HG03354 (cell line): ENCODE data around the gene ZG16.
A peak's percentile ranks its signal among the peaks of the same experiment; 100 is the strongest.
"Not testable (repeated sequence)": the region's sequence is repeated elsewhere in the genome, so short reads cannot be mapped to it uniquely, and the experiment has no call there.

Source experiments
- ATAC-seq: cut with Tn5 transposase; IDR thresholded peaks from one replicate; pipeline ENCODE4 v1.9.1; 2021; ENCODE audit warnings: mild to moderate bottlenecking; ENCODE audit not compliant: unreplicated experiment, poor library complexity, severe bottlenecking

The ZG16 gene

DNA sequence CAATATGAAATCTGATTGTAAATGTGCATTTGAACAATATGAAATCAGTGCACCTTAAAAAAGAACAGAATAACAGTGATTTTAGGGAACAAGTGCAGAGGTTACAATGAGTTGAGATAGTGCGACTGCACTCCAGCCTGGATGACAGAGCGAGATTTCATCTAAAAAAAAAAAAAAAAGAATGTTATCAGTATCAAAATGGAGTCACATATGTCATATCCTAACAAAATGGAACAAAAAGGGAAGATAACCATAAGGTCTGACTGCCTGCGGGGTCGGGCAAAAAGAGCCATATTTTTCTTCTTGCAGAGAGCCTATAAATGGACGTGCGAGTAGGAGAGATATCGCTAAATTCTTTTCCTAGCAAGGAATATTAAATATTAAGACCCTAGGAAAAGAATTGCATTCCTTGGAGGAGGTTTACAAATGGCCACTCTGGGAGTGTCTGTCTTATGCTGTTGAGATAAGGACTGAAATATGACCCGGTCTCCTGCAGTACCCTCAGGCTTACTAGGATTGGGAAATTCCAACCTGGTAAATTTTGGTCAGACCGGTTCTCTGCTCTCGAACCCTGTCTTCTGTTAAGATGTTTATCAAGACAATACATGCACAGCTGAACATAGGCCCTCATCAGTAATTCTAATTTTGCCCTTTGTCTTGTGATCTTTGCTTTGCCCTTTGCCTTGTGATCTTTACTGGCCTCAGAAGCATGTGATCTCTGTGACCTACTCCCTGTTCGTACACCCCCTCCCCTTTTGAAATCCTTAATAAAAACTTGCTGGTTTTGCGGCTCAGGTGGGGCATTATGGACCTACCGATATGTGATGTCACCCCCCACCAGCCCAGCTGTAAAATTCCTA lies 5.3 kb downstream of the ZG16 start:
- not testable (repeated sequence) for ATAC-seq

DNA sequence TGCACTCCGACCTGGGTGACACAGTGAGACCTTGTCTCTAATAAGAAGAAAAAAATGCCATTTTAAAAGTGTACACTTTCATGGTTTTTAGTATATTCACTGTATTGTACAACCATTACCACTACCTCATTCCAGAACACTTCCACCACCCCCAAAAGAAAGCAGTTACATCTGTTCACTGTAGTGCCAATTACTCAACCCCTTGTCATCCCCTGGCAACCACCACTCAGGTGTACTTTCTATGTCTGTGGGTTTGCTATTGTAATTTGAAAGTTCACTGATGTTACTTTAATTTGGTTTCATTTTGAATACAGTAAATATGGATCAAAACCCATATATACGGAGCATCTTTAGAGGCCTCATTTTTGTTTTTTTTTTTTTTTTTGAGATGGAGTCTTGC lies 6.1 kb downstream of the ZG16 start:
- ATAC-seq: no peak

DNA sequence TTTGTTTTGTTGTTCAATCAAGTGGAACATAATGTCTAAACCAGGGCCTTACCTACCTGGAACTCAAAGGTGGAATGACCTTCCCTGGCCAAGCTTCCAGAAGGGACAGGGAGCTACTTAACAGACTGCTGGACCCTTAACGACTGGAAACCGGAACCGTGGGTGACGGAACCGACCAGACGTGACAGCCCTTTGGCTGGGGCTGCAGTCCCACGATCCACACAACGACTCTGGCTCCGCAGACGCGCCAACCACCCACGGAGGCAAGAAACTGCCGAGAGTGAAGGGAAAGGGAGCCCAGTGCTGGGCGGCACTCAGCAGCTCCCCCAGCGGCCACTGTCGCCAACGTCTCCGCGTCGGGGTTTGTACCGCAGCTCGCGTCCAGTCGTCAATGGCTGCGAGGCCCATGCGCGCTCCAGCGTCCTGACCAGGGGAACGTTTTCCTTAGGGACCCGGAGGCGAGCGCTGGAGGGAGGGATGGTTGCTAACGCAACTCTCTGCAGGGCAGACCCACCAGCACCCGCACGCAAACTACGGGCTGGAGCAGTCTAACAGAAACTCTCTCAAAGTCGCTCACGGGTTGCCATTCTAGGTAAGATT lies 6.9 kb downstream of the ZG16 start:
- ATAC-seq: no peak

- ATAC-seq: not testable (repeated sequence)
These were observed 9.1 kb downstream of the ZG16 start for GRCh38 chr16:29787155-29787554.

DNA sequence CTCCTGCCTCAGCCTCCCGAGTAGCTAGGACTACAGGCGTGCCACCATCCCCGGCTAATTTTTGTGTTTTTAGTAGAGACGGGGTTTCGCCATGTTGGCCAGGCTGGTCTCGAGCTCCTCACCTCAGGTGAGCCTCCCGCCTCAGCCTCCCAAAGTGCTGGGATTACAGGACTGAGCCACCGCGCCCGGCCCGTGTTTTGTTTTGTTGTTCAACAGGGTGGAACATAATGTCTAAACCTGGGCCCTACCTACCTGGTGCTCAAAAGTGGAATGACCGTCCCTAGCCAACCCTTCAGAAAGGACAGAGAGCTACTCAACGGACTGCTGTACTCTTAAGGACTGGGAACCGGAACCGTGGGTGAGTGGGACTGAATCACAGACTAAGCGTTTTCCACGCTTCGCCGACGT lies 11.7 kb downstream of the ZG16 start:
- no peak for ATAC-seq

DNA sequence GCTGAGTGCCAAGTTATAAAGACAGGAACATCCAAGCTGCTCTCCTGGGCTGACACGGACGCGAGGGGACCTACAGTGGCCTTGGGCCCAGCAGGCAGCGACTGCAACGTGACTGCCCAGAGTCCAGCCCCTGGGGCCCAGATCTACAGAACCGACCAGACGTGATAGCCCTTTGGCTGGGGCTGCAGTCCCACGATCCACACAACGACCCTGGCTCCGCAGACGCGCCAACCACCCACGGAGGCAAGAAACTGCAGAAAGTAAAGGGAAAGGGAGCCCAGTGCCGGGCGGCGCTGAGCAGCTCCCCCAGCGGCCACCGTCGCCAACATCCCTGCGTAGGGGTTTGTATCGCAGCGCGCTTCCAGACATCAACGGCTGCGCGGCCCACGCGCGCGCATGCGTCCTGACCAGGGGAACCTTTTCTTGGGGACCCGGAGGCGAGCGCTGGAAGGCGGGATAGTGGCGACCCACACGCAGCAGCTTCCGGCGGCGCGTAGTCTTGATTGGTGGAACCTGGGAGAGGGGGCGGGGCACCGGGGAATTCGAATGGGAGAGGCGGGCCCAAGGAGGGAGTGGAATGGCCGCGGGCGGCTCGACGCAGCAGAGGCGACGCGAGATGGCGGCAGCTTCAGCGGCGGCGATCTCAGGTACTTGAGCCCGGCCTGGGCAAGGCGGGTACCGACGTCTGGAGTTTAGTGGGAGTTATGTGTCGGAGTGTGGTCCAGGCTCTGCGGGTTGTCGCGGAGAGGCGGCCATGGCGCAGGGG lies 12.3 kb downstream of the ZG16 start, which contains the start of gene KIF22:
Gene KIF22, plus strand, starts transcription at position 569 of the 766 bp plus-strand sequence. Its CDS starts 9 bp downstream, at position 578.
- peak; percentile 93 for ATAC-seq

- peak; percentile 10 for ATAC-seq
These were observed 13.1 kb downstream of the ZG16 start for GRCh38 chr16:29790949-29791844.

- ATAC-seq: no peak
These were observed 14.1 kb downstream of the ZG16 start for GRCh38 chr16:29791845-29792807.

DNA sequence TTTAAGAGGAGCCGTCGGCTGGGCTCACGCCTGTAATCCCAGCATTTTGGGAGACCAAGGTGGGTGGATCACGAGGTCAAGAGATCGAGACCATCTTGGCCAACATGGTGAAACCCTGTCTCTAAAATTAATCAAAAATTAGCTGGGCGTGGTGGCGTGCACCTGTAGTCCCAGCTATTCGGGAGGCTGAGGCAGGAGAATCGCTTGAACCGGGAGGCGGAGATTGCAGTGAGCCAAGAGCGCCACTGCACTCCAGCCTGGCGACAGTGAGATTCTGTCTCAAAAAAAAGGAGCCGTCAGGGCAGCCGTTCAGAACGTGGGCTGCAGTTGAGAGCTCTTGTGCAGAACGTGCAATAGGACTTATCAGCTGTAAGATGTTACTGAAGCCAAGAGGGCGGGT lies 15.1 kb downstream of the ZG16 start:
- not testable (repeated sequence) for ATAC-seq

GRCh38 chr16:29794231-29794710 lies 16.2 kb downstream of the ZG16 start:
- ATAC-seq: no peak

DNA sequence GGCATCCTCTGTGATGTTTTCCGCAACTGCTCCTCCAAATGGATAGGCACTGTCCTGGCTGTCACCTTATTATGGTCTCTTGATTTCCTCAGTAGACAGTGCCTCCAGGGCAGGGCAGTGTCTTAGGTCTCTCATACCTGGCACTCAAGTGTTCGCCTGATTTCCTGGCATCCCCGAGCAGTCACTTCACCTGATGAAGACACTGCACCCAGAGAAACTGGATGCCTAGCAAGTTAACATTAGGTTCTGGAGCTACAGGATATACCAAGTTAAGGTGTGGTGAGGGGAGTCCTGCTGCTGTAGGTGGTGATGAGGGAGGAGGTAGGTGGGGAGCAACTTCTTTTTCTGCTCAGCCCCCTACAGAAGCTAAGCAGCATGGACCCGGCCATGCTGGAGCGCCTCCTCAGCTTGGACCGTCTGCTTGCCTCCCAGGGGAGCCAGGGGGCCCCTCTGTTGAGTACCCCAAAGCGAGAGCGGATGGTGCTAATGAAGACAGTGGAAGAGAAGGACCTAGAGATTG lies 24.4 kb downstream of the ZG16 start:
- ATAC-seq: no peak

DNA sequence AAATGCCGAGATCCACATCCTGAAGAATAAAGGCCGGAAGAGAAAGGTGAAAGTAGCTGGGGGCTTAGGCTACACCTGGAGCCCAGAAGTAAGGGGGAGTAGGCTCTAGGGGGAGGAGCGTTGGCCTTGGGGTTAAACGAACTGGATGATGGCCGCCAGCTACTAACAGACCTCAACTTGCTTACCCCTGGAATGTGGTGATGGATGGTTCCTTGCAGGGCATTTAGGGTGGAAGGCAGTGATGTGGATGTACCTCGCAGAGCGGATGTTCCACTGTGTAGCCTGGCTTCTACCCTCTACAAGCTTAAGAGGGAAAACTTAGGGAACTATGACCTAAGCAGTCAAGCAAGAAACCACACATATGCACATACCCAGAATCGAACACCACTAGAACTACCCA lies 26.0 kb downstream of the ZG16 start:
- ATAC-seq: no peak

DNA sequence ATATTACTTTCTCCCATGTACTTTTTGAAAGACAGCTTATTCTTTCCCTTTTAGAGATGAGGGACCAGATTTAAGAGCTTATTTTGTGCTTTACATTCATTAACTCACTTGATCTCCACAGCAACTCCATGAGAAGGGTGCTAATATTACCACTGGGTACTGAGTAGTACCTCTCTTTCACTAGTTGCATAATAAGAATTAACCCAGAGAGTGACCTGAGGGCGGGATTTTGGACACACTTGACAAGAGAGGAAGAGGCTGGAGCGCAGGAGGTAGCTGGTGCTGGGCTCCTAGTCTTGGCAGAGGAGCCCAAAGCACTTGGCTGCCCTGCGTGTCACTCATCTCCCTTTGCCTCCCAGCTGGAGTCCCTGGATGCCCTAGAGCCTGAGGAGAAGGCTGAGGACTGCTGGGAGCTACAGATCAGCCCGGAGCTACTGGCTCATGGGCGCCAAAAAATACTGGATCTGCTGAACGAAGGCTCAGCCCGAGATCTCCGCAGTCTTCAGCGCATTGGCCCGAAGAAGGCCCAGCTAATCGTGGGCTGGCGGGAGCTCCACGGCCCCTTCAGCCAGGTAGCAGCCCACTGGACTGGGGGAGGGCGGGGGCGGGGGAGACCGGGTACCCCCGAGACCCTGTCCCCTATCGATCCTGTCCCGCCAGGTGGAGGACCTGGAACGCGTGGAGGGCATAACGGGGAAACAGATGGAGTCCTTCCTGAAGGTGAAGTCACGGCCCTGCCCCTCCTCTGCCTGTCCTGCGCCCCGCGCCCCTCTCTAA lies 26.6 kb downstream of the ZG16 start:
- ATAC-seq: no peak

GRCh38 chr16:29805232-29806098 lies 27.4 kb downstream of the ZG16 start:
- ATAC-seq: peak; percentile 64

- no peak for ATAC-seq
These were observed 28.1 kb downstream of the ZG16 start, which contains the start of gene MAZ for GRCh38 chr16:29806099-29806579. Gene MAZ (plus strand): TSS chr16:29806529. CDS start chr16:29806702, 173 bp downstream.
